GM18502 (cell line): ENCODE results near the gene OR5AP2.
A peak's percentile ranks its signal among the peaks of the same experiment; 100 is the strongest.
"Not testable (repeated sequence)": the region's sequence is repeated elsewhere in the genome, so short reads cannot be mapped to it uniquely, and the experiment has no call there.

Source experiments
- ATAC-seq: cut with Tn5 transposase; IDR thresholded peaks from one replicate; pipeline ENCODE4 v1.9.1; 2021; ENCODE audit warnings: mild to moderate bottlenecking; ENCODE audit not compliant: unreplicated experiment, poor library complexity

The OR5AP2 gene

DNA sequence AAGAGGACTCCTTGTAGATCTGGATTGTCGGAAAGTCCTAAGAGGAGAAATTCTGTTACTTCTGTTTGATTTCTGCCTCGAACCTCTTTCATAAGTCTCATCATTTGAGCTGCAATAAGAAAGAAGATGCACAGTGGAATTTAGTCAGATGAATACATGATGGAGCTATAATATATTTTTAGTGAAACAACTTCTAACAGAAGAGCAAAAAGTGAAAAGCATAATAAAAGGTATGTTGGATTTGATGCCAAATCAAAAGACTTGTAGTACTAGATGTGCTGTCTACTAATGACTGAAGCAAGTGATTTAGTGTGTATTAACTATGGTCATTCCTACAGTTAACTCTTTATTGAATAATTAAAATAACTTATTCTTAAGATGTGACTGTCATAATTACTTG is at the start of gene OR5AP2:
Gene OR5AP2 (minus strand): TSS at position 101 of the 400 bp plus-strand sequence. CDS start 0 bp downstream, at position 101.
- no peak for ATAC-seq

DNA sequence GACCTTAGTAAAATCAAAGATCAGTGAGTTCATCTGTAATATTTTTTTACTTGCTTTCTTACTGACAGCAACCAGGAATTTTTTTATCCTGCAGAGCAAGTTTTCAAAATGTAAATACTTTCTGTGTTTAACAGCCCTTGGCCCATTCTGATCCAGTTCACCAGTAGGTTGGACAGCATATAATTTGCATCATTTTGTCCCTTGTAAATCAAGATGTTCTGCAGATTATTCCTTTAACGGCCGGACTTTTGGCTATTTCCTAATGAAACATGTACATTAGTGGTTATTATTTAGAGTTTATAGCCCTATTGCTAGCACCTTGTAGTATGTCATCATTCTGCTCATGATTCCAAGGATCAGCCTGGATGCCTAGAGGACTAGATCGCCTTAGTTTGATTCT is 48.9 kb upstream of the OR5AP2 start:
- ATAC-seq = not testable (repeated sequence)

DNA sequence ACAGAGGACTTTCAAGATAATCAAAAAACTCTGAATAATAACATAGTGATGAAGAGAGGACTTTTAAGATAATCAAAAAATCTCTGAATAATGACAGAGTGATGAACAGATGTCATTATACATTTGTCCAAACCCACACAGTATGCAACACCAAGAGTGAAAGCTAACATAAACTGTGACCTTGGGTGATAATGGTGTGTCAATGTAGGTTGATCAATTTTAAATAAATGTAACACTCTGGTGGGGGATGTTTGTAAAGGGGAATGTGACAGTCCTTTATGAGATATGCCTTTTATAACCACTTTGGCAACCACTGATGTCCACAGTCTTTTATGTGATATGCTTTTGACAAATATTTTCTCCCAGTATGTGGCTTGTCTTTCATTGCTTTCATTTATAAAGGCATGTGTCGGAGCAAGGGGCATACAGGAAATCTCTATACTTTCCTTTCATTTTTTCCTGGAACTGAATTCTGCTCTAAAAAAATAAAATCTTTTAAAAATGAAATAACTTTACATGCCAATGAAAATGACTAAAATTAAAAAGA is 46.4 kb upstream of the OR5AP2 start:
- no peak for ATAC-seq

DNA sequence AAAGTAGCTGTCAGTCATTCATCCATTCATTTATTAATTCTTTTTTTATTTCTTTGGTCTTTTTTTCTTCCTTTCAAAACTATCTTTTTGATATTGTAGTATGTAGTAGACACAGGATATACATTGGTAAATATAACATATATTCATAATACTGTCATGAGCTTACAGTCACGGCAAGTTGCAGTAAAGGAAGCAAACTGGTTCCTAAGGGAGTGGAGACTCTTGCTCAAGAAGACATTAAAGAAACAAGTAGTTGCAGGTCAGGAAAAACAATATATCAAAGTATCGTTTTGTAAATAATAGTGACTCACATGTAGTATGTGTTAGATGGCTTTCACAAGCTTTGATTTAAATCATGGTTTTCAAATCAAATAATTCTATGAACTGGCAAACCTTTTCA is 28.7 kb upstream of the OR5AP2 start:
- ATAC-seq = no peak

DNA sequence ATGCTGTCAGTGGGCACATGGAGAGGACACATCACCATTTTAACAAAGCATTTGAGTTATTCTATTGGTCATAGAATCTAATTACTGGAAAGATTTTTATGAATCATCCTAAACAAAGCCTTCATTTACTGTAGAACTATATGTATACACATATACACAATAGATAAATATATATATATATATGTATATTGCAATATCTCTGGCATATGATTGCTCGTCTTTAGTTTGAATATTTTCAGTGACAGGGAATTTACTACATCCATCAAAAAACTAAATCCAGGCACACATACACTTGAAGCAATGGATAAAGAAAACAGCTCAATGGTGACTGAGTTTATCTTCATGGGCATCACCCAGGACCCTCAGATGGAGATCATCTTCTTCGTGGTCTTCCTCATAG is 21.1 kb upstream of the OR5AP2 start, which contains the start of gene OR5AR1:
Gene OR5AR1 (plus strand): TSS at position 301 of the 400 bp plus-strand sequence. CDS start 0 bp downstream, at position 301.
- ATAC-seq = no peak

DNA sequence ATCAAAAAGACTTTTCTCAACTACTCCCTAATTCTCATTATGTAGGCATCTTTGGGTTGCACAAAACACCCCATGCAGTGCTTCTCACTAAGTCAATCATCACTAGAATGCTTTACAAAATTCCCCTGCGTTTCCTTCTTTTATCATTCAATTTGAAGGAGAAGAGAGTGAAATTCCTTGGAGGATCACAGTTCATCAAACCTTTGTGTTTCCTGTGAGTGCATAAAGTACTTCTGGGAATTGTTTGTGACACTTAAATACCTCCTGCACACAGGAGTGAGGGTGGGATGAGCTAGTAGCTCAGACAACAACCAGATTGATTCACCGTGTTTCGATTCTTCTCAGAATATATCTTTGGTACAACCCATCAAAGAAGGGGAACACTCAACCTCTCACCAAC is 17.5 kb upstream of the OR5AP2 start:
- ATAC-seq = no peak

DNA sequence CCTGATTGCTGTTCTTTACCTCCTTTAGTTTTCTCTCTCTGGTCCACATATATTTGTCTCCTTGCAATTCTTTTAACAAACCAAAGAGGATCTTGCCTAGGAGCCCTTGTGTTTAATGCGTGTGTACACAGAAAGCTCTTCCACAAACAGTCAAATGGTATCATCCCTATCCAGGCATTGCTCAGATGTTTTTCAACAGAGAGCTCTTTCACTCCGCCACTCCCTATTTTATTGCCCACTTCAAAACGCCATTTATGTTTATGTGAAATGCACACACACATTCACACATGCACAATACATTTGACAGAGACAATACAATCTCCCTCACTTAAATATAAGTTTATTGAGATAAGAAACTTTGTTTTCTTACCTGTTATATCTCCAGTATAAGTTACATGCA is 4.7 kb downstream of the OR5AP2 start:
- ATAC-seq = no peak

DNA sequence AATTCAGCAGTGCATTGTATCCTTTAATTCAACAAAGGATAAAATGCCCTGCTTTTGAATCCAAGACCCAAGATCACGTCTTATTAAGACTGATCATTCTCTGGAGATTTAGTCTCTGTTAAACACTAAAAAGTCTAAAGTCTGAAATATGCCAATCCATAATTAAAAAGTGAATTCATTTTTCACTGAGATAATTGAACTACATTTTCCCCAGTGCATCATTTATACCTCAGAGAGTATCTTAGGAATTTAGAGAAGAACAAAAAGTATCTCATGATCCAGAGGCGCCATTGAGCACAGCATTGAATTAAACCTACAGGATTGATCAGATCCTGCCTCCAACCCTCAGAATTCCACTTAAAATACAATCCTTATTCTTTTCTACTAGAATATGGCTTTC is 5.4 kb downstream of the OR5AP2 start:
- ATAC-seq = no peak

DNA sequence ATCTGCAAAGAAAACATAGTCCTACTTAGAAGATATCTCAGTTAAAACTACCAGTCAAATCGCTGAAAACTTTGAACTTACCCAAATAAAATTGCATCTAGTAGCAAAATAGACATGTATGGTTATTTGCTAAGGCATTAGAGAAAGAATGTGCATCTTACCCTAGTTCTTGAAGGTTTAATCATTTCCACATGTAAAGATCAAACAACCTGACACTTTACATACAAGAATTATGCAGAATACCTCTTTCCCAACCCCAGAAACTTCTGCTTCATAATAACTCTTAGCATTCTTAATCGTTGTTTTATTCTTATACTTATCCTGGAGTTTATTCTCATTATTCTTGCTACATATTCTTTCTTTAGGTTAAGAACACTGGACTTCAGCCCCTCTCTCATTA is 9.9 kb downstream of the OR5AP2 start:
- ATAC-seq = no peak

DNA sequence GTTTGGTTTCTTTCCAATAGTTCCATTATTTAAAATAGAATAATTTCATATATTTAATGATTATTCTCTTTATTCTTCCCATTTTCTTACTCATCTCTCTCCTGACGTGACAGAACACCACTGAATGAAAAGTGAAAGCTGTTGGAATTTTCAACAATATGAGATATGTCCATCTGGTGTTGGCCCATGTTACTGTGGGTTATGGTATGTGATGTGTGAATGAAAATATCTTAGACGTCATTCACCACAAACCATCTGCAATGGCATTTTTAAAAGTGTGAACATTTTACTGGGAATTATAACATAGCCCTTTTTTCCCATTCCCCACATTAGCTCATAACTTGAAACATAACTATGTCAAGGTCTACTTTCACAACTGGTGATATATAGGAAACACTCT is 16.3 kb downstream of the OR5AP2 start:
- ATAC-seq = no peak

DNA sequence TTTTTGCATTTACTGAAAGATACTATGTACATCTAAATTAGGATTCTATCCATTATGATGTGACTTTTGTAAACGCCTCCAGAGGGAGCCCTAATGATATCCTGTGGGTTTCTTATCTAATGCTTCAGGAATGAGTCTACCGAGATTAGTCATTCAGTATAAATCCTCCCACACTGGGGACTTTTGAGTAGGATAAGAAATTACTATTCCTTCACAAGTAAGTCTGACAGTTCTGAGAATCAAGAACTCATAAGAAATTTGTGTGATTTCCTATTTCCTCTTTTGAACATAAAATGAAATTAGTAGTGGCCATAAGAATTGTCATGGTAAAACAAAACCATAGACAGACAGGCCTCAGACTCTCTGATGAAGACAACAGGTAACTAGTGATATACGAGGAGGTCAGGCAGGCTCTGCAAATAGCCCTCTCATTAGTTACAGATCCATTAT is 17.6 kb downstream of the OR5AP2 start:
- peak; percentile 85 for ATAC-seq

DNA sequence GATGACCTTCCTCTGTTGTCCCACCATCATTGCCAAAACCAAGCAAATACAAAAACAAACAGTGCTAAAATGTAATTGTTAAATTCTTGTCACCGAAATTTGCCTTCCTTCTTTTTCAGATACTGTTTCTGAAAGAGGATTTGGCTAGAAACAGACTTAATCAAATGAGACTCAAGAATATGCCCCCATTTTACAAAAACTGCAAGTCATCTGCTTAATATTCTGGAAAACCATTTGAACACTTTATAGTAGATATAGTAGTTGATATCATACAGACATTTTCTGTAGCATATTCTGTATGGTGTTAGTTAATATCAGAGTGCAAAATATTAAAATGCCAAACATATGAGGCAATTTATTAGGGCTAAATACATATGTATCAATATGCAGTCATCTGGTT is 31.1 kb downstream of the OR5AP2 start:
- ATAC-seq = no peak

DNA sequence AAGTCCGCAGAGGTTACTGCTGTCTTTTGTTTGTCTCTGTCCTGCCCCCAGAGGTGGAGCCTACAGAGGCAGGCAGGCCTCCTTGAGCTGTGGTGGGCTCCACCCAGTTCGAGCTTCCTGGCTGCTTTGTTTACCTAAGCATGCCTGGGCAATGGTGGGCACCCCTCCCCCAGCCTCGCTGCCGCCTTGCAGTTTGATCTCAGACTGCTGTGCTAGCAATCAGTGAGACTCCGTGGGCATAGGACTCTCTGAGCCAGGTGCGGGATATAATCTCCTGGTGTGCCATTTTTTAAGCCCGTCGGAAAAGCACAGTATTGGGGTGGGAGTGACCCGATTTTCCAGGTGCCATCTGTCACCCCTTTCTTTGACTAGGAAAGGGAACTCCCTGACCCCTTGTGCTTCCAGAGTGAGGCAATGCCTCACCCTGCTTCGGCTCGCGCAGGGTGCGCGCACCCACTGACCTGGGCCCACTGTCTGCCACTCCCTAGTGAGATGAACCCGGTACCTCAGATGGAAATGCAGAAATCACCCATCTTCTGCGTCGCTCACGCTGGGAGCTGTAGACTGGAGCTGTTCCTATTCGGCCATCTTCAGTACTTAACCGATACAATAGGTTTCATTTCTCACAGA is 50.0 kb downstream of the OR5AP2 start:
- ATAC-seq = not testable (repeated sequence)
